22Rv1 (cell line): Measurements from ENCODE around the gene ST8SIA6.

Experiments
- ZFX ChIP-seq: fragments of 450-650 bp; IDR thresholded peaks from 2 replicates; pipeline ENCODE4 v1.6.1; 2017; ENCODE audit warnings: antibody characterized with exemption, borderline replicate concordance
- TF ChIP-seq, protein P1 (sequence below): fragments of 450-650 bp; IDR thresholded peaks from 2 replicates; pipeline ENCODE4 v1.5.1; 2017; ENCODE audit warnings: mild to moderate bottlenecking

DNA sequence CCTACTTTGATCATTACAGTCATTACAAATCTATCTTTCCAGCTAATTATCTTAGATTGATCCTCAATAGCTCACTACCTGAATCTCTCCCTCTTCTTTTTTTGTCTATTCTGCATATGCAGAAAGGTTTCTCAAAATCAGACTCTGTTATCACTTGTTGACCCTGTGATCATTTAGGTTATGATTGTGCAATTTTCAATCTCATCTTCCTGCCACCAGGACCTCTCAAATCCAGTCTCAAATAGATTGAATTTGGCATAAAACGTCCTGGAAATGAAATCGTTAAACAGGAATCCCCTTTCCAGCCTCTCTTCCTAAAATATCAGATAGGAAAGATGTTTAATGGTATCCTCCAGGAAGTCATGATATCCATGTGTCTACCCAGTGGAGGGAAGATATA is 96.6 kb downstream of the ST8SIA6 start:
- TF ChIP-seq, protein P1, sequence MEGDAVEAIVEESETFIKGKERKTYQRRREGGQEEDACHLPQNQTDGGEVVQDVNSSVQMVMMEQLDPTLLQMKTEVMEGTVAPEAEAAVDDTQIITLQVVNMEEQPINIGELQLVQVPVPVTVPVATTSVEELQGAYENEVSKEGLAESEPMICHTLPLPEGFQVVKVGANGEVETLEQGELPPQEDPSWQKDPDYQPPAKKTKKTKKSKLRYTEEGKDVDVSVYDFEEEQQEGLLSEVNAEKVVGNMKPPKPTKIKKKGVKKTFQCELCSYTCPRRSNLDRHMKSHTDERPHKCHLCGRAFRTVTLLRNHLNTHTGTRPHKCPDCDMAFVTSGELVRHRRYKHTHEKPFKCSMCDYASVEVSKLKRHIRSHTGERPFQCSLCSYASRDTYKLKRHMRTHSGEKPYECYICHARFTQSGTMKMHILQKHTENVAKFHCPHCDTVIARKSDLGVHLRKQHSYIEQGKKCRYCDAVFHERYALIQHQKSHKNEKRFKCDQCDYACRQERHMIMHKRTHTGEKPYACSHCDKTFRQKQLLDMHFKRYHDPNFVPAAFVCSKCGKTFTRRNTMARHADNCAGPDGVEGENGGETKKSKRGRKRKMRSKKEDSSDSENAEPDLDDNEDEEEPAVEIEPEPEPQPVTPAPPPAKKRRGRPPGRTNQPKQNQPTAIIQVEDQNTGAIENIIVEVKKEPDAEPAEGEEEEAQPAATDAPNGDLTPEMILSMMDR, result no peak
- no peak for TF ChIP-seq ZFX
